ENCODE results near the gene PPP1R9A.

Gene PPP1R9A

GRCh38 chr7:95095259-95095965 is 188.0 kb downstream of the PPP1R9A start:
- ATAC-seq: no peak
- TF ChIP-seq POU6F1 (CRISPR knock-in tag; IDR thresholded peaks at IDR 0.05; ENCODE audit: borderline replicate concordance, low read depth): no peak
- no peak for TF ChIP-seq ZFP3 (CRISPR knock-in tag; IDR thresholded peaks at IDR 0.05)

GRCh38 chr7:95095966-95096540 is 188.7 kb downstream of the PPP1R9A start:
- TF ChIP-seq OSR1 (CRISPR knock-in tag; IDR thresholded peaks at IDR 0.05): no peak
- no peak for TF ChIP-seq BACH2 (CRISPR knock-in tag; IDR thresholded peaks at IDR 0.05; ENCODE audit: borderline replicate concordance)
- no peak for TF ChIP-seq TCF4 (CRISPR knock-in tag; IDR thresholded peaks at IDR 0.05; ENCODE audit: borderline replicate concordance)
- TF ChIP-seq POU6F1 (CRISPR knock-in tag; IDR thresholded peaks at IDR 0.05; ENCODE audit: borderline replicate concordance, low read depth): no peak
- TF ChIP-seq ZNF565 (CRISPR knock-in tag; conservative IDR thresholded peaks at IDR 0.05; ENCODE audit: low read depth): no peak
- TF ChIP-seq ZFP3 (CRISPR knock-in tag; IDR thresholded peaks at IDR 0.05): no peak
- TF ChIP-seq GLIS3 (CRISPR knock-in tag; IDR thresholded peaks at IDR 0.05): no peak
- TF ChIP-seq ZFP30 (CRISPR knock-in tag; IDR thresholded peaks at IDR 0.05): no peak
- no peak for TF ChIP-seq PATZ1 (CRISPR knock-in tag; IDR thresholded peaks at IDR 0.05; ENCODE audit: borderline replicate concordance)
- no peak for TF ChIP-seq CSDC2 (CRISPR knock-in tag; IDR thresholded peaks at IDR 0.05)
- no peak for TF ChIP-seq CREB5 (CRISPR knock-in tag; IDR thresholded peaks at IDR 0.05; ENCODE audit: low read depth)
- TF ChIP-seq TSHZ2 (CRISPR knock-in tag; IDR thresholded peaks at IDR 0.05): no peak
- TF ChIP-seq ARNTL (CRISPR knock-in tag; IDR thresholded peaks at IDR 0.05; ENCODE audit: borderline replicate concordance, low read depth): no peak
- TF ChIP-seq ISL1 (CRISPR knock-in tag; IDR thresholded peaks at IDR 0.05): no peak
- no peak for TF ChIP-seq ZNF70 (CRISPR knock-in tag; IDR thresholded peaks at IDR 0.05)
- no peak for TF ChIP-seq RARB (CRISPR knock-in tag; IDR thresholded peaks at IDR 0.05)
- no peak for TF ChIP-seq PPARA (CRISPR knock-in tag; IDR thresholded peaks at IDR 0.05; ENCODE audit: borderline replicate concordance)
- TF ChIP-seq CSRNP3 (CRISPR knock-in tag; IDR thresholded peaks at IDR 0.05): no peak
- TF ChIP-seq ZNF8 (CRISPR knock-in tag; IDR thresholded peaks at IDR 0.05): no peak
- TF ChIP-seq ZC3H10 (CRISPR knock-in tag; IDR thresholded peaks at IDR 0.05): no peak
- no peak for ATAC-seq

Data from SK-N-SH treated with all-trans-retinoic acid at 6 μM for 48 hours (cell line).